ENCODE measurements around the gene C10orf53. TPM values are rescaled to one million over a fixed set of nuclear protein-coding genes. Genes with fewer than 3 reads are reported as not detected.

C10orf53 gene
- total RNA-seq, 1 experiment from 2014 or later = not detected

GRCh38 chr10:49682879-49683278 is 3.4 kb downstream of the C10orf53 start:
- TF ChIP-seq CTCF (IDR thresholded peaks at IDR 0.05; ENCODE audit: insufficient read depth in 1 of 2, low read depth in 1 of 2, low read length in 1 of 2, severe bottlenecking in 1 of 2, unreplicated experiment in 1 of 2) = no peak
- Mint-ChIP-seq H3K27me3 (ENCODE audit: insufficient read depth, unreplicated experiment) (peaks cover 9% of the 10 kb centered on the region), H3K4me1 (ENCODE audit: low read depth, unreplicated experiment) (peaks cover 5% of the 10 kb centered on the region), H3K9me3 (ENCODE audit: unreplicated experiment) (peaks cover 36% of the 10 kb centered on the region), H3K27ac (ENCODE audit: unreplicated experiment) (no peak overlapping the region), H3K4me3 (ENCODE audit: unreplicated experiment) (no peak overlapping the region), H3K36me3 (ENCODE audit: insufficient read depth, unreplicated experiment) (no peaks in the 10 kb centered on the region)
- H3K4me1 ChIP-seq = no peaks in the 10 kb centered on the region; the same call in 1 of the 2 replicates
- H3K4me3 ChIP-seq (ENCODE audit: low read depth, low read length) = no peak overlapping the region
- BruUV-seq (replicated peaks) = no TSS peak
- no peaks in the 10 kb centered on the region for H3K27me3 ChIP-seq (replicated peaks; ENCODE audit: control insufficient read depth, insufficient read depth, low read length)
- peaks cover 13% of the 10 kb centered on the region for H3K9me3 ChIP-seq
- H3K36me3 ChIP-seq (ENCODE audit: control insufficient read depth, insufficient read depth, low read length) = no peaks in the 10 kb centered on the region
- ChIA-PET CTCF (no interaction called here), POLR2A (no interaction called here)
- no peak for DNase-seq
- intact Hi-C loops (cut with micrococcal nuclease; ENCODE audit: unreplicated experiment) = no loop called here

DNA sequence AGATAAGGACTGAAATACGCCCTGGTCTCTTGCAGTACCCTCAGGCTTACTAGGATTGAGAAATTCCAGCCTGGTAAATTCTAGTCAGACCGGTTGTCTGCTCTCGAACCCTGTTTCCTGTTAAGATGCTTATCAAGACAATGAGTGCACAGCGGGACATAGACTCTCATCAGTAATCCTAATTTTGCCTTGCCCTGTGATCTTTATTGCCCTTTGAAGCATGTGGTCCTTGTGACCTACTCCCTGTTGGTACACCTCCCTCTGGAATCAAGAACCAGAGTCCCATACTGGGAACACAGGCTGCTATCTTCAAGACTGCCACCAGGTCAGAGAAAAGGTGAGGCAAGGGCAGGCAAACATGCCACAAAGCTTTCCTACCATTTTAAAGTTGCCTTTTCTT is 7.2 kb downstream of the C10orf53 start:
- Mint-ChIP-seq H3K27me3 (ENCODE audit: insufficient read depth, unreplicated experiment) (no peaks in the 10 kb centered on the region), H3K9me3 (ENCODE audit: unreplicated experiment) (peaks cover 11% of the 10 kb centered on the region)

DNA sequence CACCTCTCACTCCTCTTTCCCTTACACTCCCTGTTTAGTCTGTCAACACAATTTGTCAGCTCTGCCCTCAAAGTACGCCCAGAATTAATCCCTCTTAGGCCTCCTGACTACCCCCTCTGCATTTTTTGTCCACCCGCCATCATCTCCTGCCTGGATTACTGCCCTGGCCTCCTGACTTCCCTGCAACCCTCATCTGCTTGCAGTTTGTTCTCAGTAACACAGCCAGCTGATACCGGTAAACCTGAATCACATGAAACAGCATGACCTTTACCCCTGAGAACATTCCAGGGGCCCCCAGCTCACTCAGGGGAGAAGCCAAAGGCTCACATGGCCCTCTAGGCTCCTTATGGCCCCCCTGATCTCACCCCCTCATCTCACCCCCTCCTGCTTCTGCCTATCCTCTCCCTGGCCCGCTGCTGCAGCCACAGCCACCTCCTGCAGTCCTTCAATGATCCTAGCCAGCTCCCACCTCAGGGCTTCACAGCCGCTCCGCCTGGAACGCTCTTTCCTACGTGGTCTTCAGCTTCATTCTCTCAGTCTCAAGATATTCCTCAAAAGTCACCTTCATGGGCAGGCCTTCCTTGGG is 8.9 kb downstream of the C10orf53 start:
- no TSS peak for BruUV-seq (replicated peaks)
- DNase-seq = peak in 1 of 2 experiments; percentile 30

More for the DNA sequence above, 7.2 kb downstream of the C10orf53 start:
- Histone ChIP-seq H3K4me3 (ENCODE audit: low read depth, low read length) (no peak overlapping the region), H3K27me3 (replicated peaks; ENCODE audit: control insufficient read depth, insufficient read depth, low read length) (no peaks in the 10 kb centered on the region), H3K36me3 (ENCODE audit: control insufficient read depth, insufficient read depth, low read length) (no peaks in the 10 kb centered on the region), H3K9me3 (peaks cover 12% of the 10 kb centered on the region), H3K4me1 (peaks cover 8% of the 10 kb centered on the region; the same call in 1 of the 2 replicates)
- intact Hi-C loops (cut with micrococcal nuclease; ENCODE audit: unreplicated experiment) = no loop called here
- Mint-ChIP-seq H3K4me1 (ENCODE audit: low read depth, unreplicated experiment) (peaks cover 14% of the 10 kb centered on the region), H3K36me3 (ENCODE audit: insufficient read depth, unreplicated experiment) (no peaks in the 10 kb centered on the region), H3K27ac (ENCODE audit: unreplicated experiment) (no peak overlapping the region), H3K4me3 (ENCODE audit: unreplicated experiment) (no peak overlapping the region)
- ChIA-PET CTCF (no interaction called here), POLR2A (no interaction called here)
- TF ChIP-seq CTCF (IDR thresholded peaks at IDR 0.05; ENCODE audit: insufficient read depth in 1 of 2, low read depth in 1 of 2, low read length in 1 of 2, severe bottlenecking in 1 of 2, unreplicated experiment in 1 of 2) = no peak
- no TSS peak for BruUV-seq (replicated peaks)
- DNase-seq = no peak

More for the DNA sequence above, 8.9 kb downstream of the C10orf53 start:
- ChIA-PET CTCF (interaction anchor here (0.7 kb wide), 1 partner anchor 74 kb away, joined by 9 read pairs; the partner anchor contains the start of gene OGDHL), POLR2A (no interaction called here)
- Histone ChIP-seq H3K9me3 (peaks cover 5% of the 10 kb centered on the region; the same call in 1 of the 2 replicates), H3K4me3 (ENCODE audit: low read depth, low read length) (no peak overlapping the region), H3K27me3 (replicated peaks; ENCODE audit: control insufficient read depth, insufficient read depth, low read length) (no peaks in the 10 kb centered on the region), H3K4me1 (peaks cover 8% of the 10 kb centered on the region; the same call in 1 of the 2 replicates), H3K36me3 (ENCODE audit: control insufficient read depth, insufficient read depth, low read length) (no peaks in the 10 kb centered on the region)
- no peak for TF ChIP-seq CTCF (IDR thresholded peaks at IDR 0.05; ENCODE audit: insufficient read depth in 1 of 2, low read depth in 1 of 2, low read length in 1 of 2, severe bottlenecking in 1 of 2, unreplicated experiment in 1 of 2)
- Mint-ChIP-seq H3K4me3 (ENCODE audit: unreplicated experiment) (no peak overlapping the region), H3K9me3 (ENCODE audit: unreplicated experiment) (peaks cover 10% of the 10 kb centered on the region), H3K27ac (ENCODE audit: unreplicated experiment) (no peak overlapping the region), H3K36me3 (ENCODE audit: insufficient read depth, unreplicated experiment) (no peaks in the 10 kb centered on the region), H3K4me1 (ENCODE audit: low read depth, unreplicated experiment) (peaks cover 14% of the 10 kb centered on the region), H3K27me3 (ENCODE audit: insufficient read depth, unreplicated experiment) (no peaks in the 10 kb centered on the region)
- intact Hi-C loops (cut with micrococcal nuclease; ENCODE audit: unreplicated experiment) = no loop called here

All from Caco-2 (cell line).